GM23248 (cell line): ENCODE measurements around the gene LRG1.
"Not testable (repeated sequence)": the region's sequence is repeated elsewhere in the genome, so short reads cannot be mapped to it uniquely, and the experiment has no call there.

ENCODE experiments used
- EZH2 ChIP-seq: fragments of 200-600 bp; sonication (generic); IDR thresholded peaks from 2 replicates; pipeline ENCODE4 v1.6.1; 2018; ENCODE audit warnings: antibody characterized with exemption, mild to moderate bottlenecking; ENCODE audit not compliant: insufficient read depth, poor library complexity, severe bottlenecking
- EZH2phosphoT487 ChIP-seq: fragments of 200-600 bp; sonication (generic); IDR thresholded peaks from 2 replicates; pipeline ENCODE4 v1.6.1; 2018; ENCODE audit warnings: antibody characterized with exemption, moderate library complexity, mild to moderate bottlenecking, low read depth; ENCODE audit not compliant: insufficient read depth

GRCh38 chr19:4527377-4527776 lies 12.5 kb downstream of the LRG1 start:
- not testable (repeated sequence) for TF ChIP-seq EZH2phosphoT487, EZH2
